HG03066 (cell line): ENCODE data around the gene EDN1.

Source experiments
- ATAC-seq: cut with Tn5 transposase; IDR thresholded peaks from one replicate; pipeline ENCODE4 v1.9.1; 2021; ENCODE audit warnings: low read depth; ENCODE audit not compliant: unreplicated experiment

Gene EDN1

DNA sequence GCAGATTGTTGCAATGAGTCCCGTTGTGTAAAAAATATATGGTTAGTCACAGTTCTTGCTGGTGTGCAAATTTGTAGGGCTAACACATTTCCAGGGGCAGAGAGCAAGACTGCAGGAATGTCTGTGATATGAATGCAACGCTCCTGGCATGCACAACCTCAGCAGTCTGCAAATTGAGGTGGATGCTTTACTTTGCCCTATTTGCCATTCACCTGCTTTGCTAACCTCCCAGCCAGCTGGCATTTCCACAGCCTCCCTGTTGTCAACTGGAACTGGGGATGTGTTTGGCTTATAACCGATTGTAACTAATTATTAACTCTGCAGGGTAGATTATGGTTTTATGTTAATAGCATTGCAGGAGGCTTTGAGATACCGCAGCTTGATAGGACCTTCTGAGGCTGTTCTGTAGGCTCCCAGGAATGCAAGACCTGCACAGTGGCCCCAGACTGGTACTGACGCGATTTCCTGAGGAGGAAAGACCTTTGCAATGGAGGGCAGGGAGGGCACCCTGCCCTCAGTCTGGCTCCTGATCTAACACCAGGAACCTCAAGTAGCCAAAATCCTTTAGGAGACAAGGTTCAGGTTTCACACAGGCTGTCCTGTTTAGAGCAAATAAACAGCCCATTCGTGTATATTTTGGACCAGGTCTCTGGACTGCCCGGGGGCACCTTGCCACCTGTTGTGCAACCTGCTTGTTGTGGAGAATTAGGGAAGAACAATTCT is 53.4 kb downstream of the EDN1 start:
- ATAC-seq = no peak

- no peak for ATAC-seq
Observed at GRCh38 chr6:12344296-12344695, 54.1 kb downstream of the EDN1 start.

- no peak for ATAC-seq
Observed at GRCh38 chr6:12344961-12345693, 55.0 kb downstream of the EDN1 start.

DNA sequence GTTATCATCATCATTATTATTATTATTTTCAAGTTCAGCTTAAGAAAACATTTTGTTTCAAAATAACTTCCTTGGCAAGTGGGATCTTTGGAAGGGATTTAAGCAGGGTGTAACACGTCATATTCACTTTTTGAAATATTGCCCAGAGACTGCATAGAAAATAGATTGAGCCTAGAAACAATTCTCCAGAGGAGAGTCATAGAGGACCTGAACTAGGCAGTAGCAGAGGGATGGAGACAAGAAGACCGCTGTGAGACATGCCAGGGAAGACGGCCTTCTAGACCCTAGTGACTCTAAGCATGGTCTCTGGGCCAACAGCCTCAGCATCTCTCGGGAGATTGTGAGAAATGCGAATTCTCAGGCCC is 55.5 kb downstream of the EDN1 start:
- ATAC-seq = no peak
